Gastrocnemius medialis (tissue), 4 donors: Measurements from ENCODE around the gene SLC4A1AP.

Experiments used
- CTCF ChIP-seq, 5 experiments: fragments of 450-650 bp in 3 of 5; fragments of 200-600 bp in 2 of 5; sonication (generic) in 2 of 5; IDR thresholded peaks in 4 of 5; conservative IDR thresholded peaks in 1 of 5; 1 replicate in 4 of 5; 2 replicates in 1 of 5; pipeline ENCODE4 v1.5.1; 2016 to 2019; ENCODE audit warnings: antibody characterized with exemption in 5 of 5, mild to moderate bottlenecking in 3 of 5, moderate library complexity in 3 of 5
- POLR2A ChIP-seq, 2 donors: fragments of 450-650 bp; IDR thresholded peaks; one replicate each; pipeline ENCODE4 v1.6.1; 2017; ENCODE audit warnings: antibody characterized with exemption in 2 of 2, mild to moderate bottlenecking in 2 of 2, moderate library complexity in 2 of 2

GRCh38 chr2:27708666-27709065 is 45.0 kb downstream of the SLC4A1AP start:
- TF ChIP-seq CTCF (IDR thresholded peaks at IDR 0.05 in 4 of 5, conservative IDR thresholded peaks at IDR 0.05 in 1 of 5) (no peak), POLR2A (IDR thresholded peaks at IDR 0.05) (no peak)
